GM18951 (cell line): Measurements from ENCODE around the gene DPP4.

Experiments used
- POLR2A ChIP-seq: IDR thresholded peaks from 4 replicates; pipeline ENCODE4 v1.6.1; 2011; ENCODE audit warnings: mild to moderate bottlenecking; ENCODE audit not compliant: insufficient read length, insufficient read depth; ENCODE audit errors: extremely low read depth
- in situ Hi-C: fragments of 300-500 bp; cut with MboI; formaldehyde crosslinking; loops from one replicate; pipeline ENCODE4 v1.12.0; 2022; ENCODE audit warnings: low sequenced_read_pairs, mixed read lengths, inconsistent platforms; ENCODE audit not compliant: unreplicated experiment

DPP4 gene

GRCh38 chr2:162012565-162013058 is 61.4 kb downstream of the DPP4 start:
- no peak for TF ChIP-seq POLR2A
- in situ Hi-C loops, result no loop called here

GRCh38 chr2:162011706-162012564 is 62.1 kb downstream of the DPP4 start:
- TF ChIP-seq POLR2A, result no peak
- in situ Hi-C loops, result no loop called here

GRCh38 chr2:162009543-162009942 is 64.5 kb downstream of the DPP4 start:
- TF ChIP-seq POLR2A, result no peak
- in situ Hi-C loops, result loop anchor here (10.0 kb wide), 1 partner anchor 115 kb away; no protein-coding TSS in a partner anchor

- TF ChIP-seq POLR2A, result no peak
- in situ Hi-C loops, result loop anchor here (10.0 kb wide), 1 partner anchor 117 kb away; no protein-coding TSS in a partner anchor
Measured at GRCh38 chr2:162007447-162008040, 66.5 kb downstream of the DPP4 start.

- TF ChIP-seq POLR2A, result no peak
- in situ Hi-C loops, result loop anchor here (10.0 kb wide), 1 partner anchor 118 kb away; no protein-coding TSS in a partner anchor
Measured at GRCh38 chr2:162006337-162006736, 67.7 kb downstream of the DPP4 start.

- no peak for TF ChIP-seq POLR2A
- in situ Hi-C loops, result loop anchor here (10.0 kb wide), 1 partner anchor 121 kb away; no protein-coding TSS in a partner anchor
Measured at GRCh38 chr2:162004031-162004430, 70.0 kb downstream of the DPP4 start.

- no peak for TF ChIP-seq POLR2A
- in situ Hi-C loops, result loop anchor here (10.0 kb wide), 1 partner anchor 122 kb away; no protein-coding TSS in a partner anchor
Measured at GRCh38 chr2:162002623-162003235, 71.3 kb downstream of the DPP4 start.

- TF ChIP-seq POLR2A, result no peak
- in situ Hi-C loops, result loop anchor here (10.0 kb wide), 1 partner anchor 124 kb away; no protein-coding TSS in a partner anchor
Measured at GRCh38 chr2:162000431-162000830, 73.6 kb downstream of the DPP4 start.

GRCh38 chr2:161999321-161999720 is 74.7 kb downstream of the DPP4 start:
- in situ Hi-C loops, result no loop called here
- no peak for TF ChIP-seq POLR2A

- no peak for TF ChIP-seq POLR2A
- in situ Hi-C loops, result no loop called here
Measured at GRCh38 chr2:161998857-161999256, 75.2 kb downstream of the DPP4 start.

- TF ChIP-seq POLR2A, result no peak
- in situ Hi-C loops, result no loop called here
Measured at GRCh38 chr2:161997916-161998471, 76.0 kb downstream of the DPP4 start.

- in situ Hi-C loops, result no loop called here
- TF ChIP-seq POLR2A, result no peak
Measured at GRCh38 chr2:161995553-161996016, 78.4 kb downstream of the DPP4 start.

GRCh38 chr2:161994761-161995520 is 79.1 kb downstream of the DPP4 start:
- TF ChIP-seq POLR2A, result no peak
- in situ Hi-C loops, result no loop called here
